ENCODE measurements around the gene ZSCAN20.

ZSCAN20 gene

GRCh38 chr1:33472269-33472980 lies at the start of gene ZSCAN20:
ZSCAN20 (plus strand) TSS chr1:33472645; CDS start chr1:33479289, 6,644 bp downstream.
- peak; percentile 76 for DNase-seq

- DNase-seq, result no peak
Measured at GRCh38 chr1:33424205-33424604, 48.2 kb upstream of the ZSCAN20 start.

DNA sequence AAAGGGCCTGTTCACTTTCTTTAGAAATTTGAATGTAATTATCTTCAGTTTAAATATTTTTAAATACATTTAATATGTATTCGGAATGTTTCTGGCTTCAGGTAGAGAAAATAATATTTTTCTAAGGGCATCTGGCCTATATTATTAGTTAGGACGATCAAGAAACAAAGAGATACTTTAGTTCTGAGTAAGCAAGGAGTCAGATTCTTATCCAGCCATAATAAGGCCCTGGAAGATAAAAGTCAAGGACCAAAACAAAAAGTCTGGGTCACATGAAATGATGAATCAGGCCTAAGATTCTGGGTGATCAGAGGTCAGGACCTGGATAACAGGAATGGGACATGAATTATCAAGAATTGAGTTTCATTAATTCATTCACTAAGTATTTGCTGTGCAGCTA lies 47.8 kb upstream of the ZSCAN20 start:
- no peak for DNase-seq

GRCh38 chr1:33425900-33426299 lies 46.5 kb upstream of the ZSCAN20 start:
- no peak for DNase-seq

GRCh38 chr1:33426916-33427315 lies 45.5 kb upstream of the ZSCAN20 start:
- no peak for DNase-seq

- no peak for DNase-seq
Measured at GRCh38 chr1:33428661-33429060, 43.8 kb upstream of the ZSCAN20 start.

- DNase-seq, result no peak
Measured at GRCh38 chr1:33429332-33429731, 43.1 kb upstream of the ZSCAN20 start.

DNA sequence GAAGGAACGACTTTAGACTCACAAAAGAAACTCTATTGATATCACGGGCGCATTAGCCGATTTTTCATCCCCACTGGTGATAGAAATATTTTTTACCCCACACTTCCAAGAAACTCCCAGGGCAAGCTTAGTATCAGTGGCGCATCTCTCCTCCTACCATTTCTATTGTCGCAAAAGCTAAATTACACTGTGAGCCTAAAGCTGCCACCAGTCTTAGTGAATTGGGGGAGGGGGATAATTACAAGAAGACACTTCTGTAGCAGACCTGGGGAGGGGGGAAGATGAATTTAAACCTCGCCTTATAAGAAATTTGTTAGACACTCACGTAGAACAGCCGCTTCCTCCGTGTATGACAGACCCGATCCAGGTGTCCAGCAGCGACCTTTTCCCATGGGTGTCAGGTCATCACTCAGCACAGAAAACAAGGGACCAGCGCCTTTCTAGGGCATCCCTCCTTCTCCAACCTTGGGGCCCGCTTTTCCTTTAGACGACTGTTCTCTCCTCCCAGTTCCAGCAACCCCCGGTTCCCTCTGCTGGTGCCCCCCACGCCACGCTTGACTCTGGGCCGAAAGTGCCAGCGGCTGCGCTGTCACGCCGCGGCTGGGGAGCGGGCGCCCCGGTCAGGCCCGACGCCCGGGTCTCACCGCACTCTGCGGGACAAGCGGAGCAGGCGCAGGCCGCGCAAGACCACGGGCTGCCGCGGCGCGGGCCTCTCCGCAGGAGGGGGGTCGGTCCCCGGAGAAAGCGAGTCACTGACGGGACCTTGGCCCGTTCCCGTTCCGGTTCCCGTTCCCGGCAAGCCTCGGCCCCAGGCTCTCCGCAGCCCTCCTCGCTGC lies 42.4 kb upstream of the ZSCAN20 start:
- DNase-seq, result no peak

DNA sequence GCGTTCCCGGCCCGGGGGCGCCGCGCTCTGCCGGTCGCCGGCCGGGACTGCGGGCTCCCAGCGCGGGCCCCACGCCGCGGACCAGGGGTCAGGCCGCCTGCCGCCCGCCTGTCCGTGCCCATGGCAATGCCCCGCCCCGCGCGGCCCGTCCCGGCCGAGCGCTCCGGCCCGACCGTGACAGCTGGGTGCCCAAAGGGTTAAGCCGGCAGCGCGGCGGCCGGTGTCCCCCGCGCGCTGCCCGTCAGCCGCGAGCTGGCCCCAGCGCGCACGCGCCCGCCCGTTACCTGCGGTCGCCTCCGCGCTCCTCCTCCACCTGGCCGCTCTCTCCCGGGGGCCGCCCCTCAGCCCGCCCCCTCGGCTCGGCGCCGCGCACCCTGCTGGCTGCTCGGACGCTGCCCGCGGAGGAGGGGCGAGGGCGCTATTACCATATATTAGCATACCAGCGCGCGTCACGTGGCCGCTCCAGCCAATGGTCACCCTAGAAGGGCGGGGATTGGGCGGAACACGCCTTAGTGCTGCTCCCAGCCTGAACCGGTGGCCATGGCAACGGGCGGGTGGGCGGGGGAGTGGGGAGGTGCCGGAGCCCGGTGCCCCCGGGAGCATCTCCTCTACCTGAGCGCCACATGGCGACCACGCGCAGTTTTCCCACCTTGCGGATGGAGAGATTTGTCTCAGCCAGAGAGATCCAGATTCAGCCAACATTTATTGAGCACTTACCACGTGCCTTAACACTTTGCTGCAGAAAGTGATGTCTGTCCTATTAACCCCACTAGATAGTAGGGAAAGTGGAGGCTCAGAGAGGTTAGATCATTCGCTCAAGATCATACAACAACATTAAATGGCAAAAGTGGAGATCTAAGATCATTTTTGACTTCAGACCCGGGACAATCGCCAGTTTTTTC lies 41.5 kb upstream of the ZSCAN20 start, which contains the start of gene PHC2:
Gene PHC2 (minus strand): TSS at position 404 of the 902 bp plus-strand sequence. CDS start 55,556 bp downstream, outside the sequence.
- peak; percentile 85 for DNase-seq

DNA sequence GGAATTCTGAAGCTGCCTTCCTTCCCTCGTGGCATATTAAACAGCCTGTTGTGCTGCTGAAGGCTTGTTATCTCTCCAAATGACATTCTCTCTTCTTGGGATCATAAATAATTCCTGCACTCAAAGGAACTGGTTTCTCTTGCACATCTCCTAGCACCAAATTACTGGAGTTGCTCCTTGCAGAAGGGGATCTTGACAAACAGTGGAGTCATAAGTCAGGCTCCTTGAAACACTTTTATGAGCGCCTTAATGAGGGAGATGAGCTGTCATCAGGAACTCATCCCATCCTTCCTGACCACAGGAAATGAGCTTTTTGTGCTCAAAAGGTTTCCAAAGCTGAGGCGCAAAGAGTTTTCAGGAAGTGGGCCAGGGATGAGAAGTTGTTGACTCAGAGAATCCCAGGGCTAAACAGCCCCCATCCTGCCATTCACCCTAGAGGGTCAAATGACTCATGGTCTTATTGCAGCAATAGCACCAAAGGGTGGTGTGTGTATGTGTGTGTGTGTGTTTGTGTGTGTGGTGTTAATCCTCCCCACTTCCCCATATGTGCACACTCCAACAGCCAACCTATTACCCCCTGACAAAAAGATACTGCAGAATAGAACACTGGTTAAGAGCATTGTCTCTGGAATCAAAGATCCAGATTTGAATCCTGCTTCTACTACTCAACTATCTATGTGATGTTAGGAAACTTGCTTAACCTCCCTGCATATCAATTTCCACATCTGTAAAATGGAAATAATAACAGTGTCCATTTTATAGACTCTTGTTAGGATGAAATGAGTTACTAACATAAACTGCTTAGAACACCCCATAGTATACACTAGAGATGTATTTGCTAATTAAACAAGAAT lies 38.7 kb upstream of the ZSCAN20 start:
- no peak for DNase-seq

DNA sequence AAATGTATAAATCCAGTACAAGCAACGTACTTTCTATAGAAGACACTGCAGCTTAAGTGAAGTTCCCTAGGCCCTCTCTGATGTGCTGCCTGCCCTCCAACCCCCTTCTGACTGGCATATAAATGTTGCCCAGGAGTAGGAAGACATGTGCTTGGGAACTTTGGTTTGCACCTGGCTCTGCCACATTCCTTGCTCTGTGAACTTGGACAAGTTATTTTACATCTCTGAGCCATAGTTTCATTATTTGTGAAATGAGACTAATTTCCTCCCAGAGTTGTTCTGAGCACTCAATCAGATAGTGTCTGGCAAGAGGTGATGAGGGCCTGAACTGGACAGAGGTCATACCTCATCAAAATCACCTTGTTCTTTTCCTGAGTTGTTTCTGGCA lies 38.1 kb upstream of the ZSCAN20 start:
- no peak for DNase-seq

DNA sequence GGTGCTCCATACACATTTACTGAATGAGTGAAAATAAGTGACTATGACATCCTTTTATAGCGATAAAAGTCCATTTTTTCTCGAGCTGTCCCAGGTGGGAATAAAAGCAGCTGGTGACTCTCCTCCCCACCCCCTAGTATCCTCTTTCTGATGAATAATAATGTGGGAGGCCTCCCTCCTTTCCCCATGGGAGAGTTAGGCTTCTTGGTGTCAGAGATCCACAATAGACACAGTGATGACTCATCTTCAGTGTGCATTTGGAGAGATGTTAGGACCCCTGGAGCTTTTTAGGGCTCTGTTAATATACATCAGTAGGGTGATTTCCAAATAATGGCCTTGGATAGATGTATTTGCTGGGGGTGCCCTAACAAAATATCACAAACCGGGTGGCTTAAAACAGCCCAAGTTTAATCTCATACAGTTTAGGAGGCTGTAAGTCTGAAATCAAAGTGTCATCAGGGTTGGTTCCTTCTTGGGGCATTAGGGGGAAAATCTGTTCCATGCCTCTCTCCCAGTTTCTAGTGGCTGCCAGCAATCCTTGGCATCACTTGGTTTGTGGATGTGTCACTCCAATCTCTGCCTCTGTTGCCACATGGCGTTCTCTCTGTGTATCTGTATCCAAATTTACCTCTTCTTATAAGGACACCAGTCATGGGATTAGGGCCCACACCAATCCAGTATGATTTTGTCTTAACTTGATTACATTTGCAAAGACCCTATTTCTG lies 37.2 kb upstream of the ZSCAN20 start:
- DNase-seq, result no peak

DNA sequence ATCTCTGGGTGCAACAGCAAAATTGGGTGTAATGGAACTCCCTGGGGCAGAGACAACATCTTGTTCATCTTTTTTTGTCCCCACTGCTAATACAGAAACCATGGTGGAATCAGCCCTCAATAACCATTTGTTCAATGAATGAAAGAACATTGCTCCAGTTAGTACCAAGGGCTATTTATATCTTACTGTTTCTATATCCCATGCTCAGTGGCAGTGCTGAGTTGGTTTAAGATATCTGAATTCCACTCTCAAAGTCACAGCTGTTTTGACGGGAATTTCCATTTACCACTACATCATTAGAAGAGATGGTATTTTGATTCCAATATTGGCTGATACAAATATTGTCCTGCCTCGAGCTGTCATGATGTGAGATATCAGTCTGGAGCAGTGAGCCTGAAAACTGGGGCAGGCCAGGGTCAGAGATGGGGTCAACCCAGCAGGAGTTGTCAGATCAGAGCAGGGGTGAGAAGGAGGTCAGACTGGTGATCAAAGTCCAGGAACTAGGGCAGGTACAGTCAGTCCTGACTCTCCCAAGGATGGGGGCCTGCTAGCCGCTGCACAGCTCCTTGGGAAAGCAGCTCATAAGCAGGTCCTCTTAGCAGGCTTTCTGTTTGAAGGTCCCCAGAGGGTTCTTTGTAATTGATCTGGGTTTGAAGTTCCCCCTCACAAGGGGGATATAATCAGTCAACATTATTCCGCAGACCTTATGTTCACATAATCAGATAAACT lies 35.7 kb upstream of the ZSCAN20 start:
- DNase-seq, result no peak

GRCh38 chr1:33438364-33439160 lies 33.9 kb upstream of the ZSCAN20 start:
- no peak for DNase-seq

DNA sequence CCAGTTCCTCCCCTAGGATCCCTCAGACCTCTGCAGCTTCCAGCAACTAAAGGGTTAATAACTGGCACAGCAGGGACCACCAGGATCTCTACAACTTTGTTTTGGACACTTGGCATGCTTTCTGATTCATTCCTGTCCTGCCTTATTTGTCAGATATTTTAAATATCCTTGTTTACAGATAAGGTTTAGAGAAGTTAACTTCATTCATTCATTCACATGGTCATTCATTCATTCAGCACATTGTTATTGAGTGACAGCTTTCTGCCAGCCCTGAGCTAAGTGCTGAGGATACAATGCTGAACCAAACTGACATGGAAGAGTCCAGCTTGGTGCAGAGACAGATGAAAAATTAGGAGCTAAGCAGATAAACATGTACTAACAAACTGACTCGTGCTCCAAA lies 32.8 kb upstream of the ZSCAN20 start:
- DNase-seq, result no peak

- no peak for DNase-seq
Measured at GRCh38 chr1:33441088-33441745, 31.2 kb upstream of the ZSCAN20 start.

DNA sequence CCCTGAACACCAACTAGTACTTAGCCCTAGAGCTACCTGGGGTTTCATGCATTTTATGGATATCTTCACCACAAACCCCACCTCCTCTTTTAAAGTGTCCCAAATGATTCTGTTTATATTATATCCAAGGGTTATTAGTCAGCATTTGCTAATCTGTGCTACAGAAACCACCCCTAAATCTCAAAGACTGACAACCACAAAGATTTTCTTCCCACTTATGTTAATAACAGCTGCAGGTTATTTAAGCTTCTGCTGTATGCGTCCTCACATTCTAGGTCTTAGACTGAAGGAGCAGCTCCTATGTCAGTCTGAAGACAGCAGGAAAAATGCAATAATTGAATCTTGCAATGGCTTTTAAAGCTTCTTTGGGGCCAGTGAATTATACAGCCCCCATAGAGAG lies 30.3 kb upstream of the ZSCAN20 start:
- no peak for DNase-seq

DNA sequence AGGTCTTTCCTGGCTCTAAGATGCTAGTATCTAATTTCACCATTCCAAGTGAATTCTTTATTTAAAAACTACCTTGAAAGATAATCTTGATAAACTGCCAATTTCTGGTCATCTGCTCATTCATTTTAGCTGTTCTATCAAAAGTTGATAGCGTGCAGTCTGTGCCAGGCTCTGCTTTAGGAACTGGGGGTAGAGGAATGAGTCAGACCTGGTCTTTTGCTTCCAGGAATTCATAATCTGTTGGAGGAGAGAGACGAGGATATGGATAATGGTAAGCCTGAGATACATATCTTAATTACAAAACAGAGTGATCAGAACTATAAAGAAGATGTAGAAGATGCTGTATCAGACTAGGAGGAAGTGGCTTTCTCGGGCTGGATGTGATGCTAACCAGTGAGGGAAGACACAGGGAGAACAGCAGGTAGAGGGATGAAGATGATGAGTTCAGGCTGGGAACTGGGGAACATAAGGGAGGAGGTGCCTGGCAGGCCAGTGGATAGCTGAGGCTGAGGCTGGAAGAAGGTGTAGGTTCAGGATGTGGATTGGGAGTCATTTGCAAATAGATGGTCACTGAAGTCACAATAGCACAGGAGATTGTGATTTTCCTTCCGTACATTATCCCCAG lies 29.3 kb upstream of the ZSCAN20 start:
- no peak for DNase-seq

GRCh38 chr1:33443705-33444180 lies 28.7 kb upstream of the ZSCAN20 start:
- DNase-seq, result no peak
